T-helper 2 cell (primary cell): ENCODE data around the gene FILIP1.

Source experiments
- DNase-seq, 5 experiments: peaks; one replicate each; pipeline versions ENCODE4 v3.0.0 to v3.0.0-alpha.2; 2012 to 2022

The FILIP1 gene

DNA sequence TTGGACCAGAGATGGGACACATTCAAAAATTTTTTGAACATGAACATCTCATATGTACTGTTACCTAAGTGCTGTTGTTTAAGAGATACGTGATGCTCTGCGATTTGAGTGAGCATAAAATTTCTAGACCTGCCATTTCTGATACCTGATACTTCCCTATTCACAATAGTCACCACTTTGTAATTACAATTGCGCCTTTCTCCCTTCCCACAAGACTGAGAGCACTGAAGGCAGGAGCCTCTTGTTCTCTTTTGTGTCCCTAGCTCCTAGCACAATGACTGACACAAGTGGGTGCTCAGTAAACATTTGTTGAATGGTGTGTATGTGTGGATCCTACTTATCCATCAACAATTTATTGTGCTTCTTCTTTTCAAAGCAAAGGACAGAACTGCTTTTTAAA, 116.2 kb downstream of the FILIP1 start:
- no peak for DNase-seq

DNA sequence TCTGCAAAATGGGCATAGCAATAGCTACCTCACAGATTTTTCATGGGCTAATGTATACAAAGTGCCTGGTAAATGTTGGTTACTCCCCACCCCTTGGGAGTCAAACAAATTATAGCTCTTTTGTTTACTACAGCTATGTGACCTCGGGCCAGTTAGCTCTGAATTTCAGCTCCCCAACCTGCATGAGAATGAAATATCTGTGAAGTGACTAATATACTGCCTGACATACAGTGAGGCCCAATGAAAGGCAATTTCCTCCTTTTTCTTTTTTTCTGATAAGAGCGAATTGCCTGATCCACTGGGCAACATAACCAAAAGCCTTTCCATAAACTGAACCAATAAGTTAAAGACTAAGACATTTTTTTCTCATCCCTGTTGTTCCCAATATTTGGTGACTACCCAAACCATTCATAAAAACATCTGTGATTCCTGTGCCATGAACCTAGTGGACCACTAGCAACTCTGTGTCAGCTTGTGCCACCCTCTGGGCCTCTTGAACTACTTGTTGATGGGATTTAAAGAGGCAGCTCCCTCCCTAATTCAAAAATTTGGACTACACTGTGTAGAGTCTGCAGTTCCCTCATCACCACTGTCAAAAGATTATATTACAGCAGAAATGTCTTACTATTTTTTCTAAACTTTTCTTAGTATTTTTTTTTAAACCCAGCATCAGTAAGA, 117.1 kb downstream of the FILIP1 start:
- DNase-seq = no peak

GRCh38 chr6:75374961-75375400, 118.6 kb downstream of the FILIP1 start:
- DNase-seq = no peak

DNA sequence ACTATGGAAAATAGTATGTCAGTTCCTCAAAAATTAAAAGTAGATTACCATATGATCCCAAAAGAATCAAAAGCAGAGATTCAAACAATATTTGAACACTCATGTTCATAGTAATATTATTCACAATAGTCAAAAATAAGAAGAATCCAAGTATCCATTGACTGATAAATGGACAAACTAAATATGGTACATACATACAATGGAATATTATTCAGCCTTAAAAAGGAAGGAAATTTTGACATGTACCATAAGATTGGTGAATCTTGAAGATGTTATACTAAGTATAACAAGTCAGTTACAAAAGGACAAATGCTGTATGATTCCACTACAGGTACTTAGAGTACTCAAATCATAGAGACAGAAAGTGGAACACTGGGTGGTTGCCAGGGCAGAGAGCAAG, 120.7 kb downstream of the FILIP1 start:
- no peak for DNase-seq

GRCh38 chr6:75370011-75370410, 123.6 kb downstream of the FILIP1 start:
- DNase-seq = no peak

DNA sequence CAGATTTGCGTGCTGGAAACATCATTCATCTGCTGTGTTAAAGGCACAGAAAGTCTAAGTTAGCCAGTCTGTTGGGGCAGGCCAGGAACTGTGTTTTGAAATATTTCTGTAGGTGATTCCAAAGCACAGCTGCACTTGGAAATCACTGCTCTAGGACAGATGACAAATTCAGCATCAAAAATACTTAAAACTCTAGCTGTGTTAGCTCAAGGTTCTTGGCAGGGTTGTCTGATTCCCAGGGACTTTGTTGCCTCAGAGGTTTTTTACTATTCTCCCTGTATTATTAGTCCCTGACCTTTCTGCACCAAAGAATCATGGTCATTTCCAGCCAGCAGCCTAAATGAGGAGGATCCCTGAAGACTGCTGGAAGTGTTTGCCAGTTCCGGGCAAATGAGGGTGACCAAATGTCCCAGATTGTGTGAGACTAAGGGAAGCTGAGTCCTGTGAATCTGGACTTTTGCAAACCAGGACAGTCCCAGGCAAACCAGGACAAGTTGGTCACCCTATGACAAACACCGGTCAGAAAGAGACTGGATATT, 124.7 kb downstream of the FILIP1 start:
- no peak for DNase-seq

GRCh38 chr6:75368151-75368779, 125.3 kb downstream of the FILIP1 start:
- DNase-seq = peak in 1 of 5 experiments; percentile 23

GRCh38 chr6:75363304-75363703, 130.3 kb downstream of the FILIP1 start:
- peak in 1 of 5 experiments; percentile 10 for DNase-seq

DNA sequence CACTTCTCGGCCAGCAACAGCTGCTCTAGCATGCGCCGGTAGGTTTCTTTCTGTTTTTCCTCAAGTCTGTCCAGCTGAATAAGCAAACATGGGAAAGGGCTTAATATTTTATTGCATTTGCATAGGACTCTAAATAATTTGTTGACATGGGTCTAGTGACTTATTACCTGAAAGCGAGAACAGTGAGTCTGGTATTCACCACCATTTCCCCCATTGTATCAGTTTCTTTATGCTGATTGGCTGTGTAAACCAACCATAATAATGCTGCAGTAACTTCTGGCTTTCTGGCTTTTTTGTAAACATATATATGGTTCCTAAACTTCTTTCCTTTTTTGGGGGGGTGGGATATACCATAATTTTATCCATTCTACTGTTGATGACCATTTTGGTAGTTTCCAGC, 140.0 kb downstream of the FILIP1 start:
- no peak for DNase-seq

DNA sequence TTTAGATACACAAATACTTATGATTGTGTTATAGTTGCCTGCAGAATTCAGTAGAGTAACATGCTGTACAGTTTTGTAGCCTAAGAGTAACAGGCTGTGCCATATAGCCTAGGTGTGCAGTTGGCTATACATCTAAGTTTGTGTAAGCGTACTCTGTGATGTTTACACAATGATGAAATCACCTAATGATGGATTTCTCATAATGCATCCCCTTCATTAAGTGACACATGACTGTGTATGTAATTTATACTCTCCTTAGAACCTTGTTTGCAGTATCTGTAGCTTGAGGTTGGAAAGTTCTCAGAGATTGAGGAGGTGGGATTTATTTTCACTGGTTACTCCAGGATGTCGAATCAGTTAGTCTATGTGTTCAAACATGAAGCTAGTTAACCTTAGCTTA, 142.0 kb downstream of the FILIP1 start:
- DNase-seq = no peak

DNA sequence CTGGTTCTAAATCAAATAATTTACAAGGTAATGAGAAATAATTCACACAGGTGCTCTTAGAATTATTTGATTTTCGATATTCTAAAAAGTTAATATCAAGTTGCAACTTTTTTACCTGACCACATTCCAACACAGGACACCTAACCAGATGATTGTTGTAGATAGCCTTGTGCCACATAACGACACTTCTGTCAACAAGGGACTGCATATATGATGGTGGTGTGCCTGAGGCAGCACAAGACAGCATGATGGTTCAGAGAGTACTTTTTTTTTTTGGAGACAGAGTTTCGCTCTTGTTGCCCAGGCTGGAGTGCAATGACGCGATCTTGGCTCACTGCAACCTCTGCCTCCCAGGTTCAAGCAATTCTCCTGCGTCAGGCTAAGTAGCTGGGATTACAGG, 142.8 kb downstream of the FILIP1 start:
- DNase-seq = no peak

DNA sequence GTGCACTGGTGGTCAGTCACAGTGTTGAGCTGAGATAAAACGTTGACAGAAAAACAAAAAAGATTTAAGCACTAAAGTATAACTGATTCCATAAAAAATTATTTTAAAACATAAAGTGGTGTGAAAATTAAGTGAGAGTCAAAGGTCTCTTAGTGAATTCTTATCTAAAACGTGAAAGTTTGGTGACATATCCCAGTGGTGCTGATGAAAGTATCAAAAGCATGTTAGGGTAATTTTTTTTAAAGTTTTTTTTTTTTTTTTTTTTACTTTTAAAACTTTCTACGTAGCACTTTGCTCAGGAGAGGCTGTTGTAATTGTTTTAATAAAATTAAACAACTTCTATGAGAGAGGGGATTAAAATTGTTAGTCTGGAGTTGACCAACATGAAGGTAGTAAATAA, 143.4 kb downstream of the FILIP1 start:
- no peak for DNase-seq

GRCh38 chr6:75349262-75349984, 144.2 kb downstream of the FILIP1 start:
- DNase-seq = no peak

GRCh38 chr6:75348882-75349261, 144.7 kb downstream of the FILIP1 start:
- DNase-seq = no peak

GRCh38 chr6:75347898-75348610, 145.5 kb downstream of the FILIP1 start:
- DNase-seq = no peak

DNA sequence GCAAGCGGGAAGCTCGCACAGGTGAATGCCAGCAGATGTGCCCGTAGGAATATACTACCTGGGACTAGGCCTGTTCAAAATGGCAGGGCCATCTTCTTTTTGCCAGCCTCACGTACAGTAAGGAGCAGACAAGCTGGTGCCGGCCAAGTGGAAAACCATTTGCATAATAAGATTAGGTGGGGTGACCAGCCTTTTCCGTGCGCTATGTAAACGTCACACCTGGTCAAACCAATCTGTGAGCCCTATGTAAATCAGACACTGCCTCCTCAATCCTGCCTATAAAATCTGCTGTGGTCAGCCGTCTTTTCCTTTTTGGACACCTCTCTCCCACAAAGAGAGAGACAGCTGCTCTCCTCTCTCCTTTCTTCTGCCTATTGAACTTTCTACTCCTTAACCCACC, 148.2 kb downstream of the FILIP1 start:
- no peak for DNase-seq

GRCh38 chr6:75344455-75344854, 149.1 kb downstream of the FILIP1 start:
- no peak for DNase-seq

- no peak for DNase-seq
These were observed 149.6 kb downstream of the FILIP1 start for GRCh38 chr6:75344021-75344420.

DNA sequence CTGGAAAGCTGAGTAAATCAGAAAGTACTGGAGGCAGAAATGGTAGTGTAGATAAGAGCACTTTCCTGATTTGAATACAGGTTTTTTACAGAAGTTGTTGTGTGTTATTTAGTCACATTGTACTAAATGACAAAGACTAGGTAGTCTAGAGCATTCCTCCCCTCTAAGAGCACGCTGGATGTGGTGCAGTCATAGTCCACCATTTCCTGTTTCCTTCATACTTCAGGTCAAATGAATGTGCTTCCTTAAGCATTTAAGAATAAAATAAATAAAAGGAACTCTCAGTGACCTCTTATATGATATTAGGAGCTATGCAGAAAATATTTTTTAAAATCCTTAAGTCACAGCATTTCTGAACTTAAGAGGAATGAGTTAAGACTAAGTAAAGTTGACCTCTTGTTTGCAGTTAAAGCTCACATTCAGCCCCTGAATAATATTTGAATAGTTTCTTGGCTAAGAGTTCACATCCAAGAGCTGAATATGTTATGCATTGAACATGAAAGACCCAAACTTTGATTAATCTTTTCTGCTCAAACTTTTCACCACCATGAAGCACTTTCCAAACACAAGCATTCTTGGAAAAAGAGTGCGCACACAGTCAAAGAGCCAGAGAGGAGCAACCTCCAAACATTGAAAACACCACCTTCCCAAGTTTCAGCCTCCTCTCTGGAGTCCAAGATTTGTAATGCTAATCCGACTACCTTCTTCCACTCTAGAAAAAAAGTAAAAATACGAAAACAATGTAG, 155.6 kb downstream of the FILIP1 start:
- DNase-seq = peak in 1 of 5 experiments; percentile 51

DNA sequence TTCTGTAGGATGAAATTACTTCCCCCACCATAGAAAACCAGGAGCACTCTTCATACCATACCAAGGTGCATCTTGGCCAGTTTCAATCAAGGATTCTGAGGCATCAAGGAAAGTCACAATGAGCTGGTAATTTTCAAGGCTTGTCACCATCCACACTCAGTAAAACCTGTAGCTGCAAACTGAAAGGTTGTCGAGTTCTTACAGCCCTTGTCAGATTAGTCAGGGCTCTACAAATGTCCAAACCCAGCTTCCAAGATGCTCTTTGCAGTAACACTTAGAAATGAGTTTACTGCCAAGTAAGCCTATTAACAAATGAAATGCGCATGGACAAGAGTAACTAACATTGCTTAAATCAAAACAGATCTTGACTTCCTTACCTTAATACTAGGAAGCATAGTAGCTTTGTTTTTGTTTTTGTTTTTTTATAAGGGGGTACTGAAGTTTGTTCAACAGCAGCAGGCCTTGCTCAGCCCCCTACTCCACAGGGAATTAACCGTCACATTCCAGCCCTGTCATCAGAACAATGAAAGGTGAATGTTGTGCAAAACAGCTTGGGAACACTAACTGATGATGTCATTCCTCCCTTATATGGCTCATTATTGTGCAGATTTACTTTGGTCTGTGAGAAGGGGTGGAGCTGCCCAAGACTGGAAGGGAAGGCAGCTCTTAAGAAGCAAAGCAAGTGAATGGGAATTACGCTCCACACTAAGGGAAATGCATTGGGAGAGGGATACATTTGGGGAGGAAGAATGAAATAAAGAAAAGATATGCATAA, 159.1 kb downstream of the FILIP1 start:
- no peak for DNase-seq

DNA sequence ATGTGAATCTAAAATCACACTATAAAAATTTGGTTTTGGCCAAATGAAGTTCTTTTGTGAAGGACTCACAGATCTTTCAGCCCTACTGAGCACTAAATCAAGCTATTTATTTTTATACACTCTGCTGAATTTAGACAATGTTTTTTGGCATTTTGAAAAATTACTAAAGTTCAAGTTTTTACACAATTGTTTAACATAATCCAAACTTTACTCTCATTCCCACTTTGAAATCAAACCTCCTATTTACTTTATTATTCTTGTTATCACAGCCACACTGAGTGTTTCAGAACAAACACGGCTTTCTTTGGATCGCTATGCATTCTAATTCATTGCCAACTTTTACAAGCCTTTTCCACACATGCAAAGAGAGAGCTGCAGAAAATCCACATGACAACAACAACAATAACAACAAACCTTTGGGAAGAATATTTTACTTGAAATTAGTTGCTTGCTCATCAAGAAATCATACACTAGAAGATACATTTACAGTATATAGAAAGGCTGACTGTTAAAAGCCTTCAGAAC, 159.9 kb downstream of the FILIP1 start:
- DNase-seq = no peak
